Measurements from ENCODE around the gene EPN2. TPM values are rescaled to one million over a fixed set of nuclear protein-coding genes. Genes with fewer than 3 reads are reported as not detected.

Gene EPN2
- total and polyA plus RNA-seq, 2 experiments from 2014 or later, result 34.0 to 149 TPM

DNA sequence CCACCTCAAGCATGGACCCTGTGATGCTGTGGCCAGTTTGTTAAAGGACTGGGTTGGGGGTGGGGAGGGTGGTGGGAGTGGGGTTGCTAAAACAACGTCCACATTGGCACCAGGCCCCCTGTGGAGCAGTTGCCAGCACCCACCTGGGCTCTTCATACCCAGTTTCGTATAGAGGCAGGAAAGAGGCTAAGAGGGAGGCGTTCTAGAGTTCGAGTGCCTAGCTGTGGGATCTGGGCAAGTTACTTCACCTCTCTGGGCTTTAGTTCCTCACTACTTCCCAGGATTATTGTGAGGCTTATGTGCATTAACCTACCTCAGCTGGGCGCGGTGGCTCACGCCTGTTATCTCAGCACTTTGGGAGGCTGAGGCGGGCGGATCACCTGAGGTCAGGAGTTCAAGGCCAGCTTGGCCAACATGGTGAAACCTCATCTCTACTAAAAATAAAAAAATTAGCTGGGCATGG is 148.4 kb downstream of the EPN2 start:
- no peaks in the 10 kb centered on the region; the same call in 1 of the 2 replicates for H3K36me3 ChIP-seq (ENCODE audit: insufficient read depth)
- peaks cover 8% of the 10 kb centered on the region for H3K79me2 ChIP-seq (replicated peaks; ENCODE audit: insufficient read depth)
- H3K27ac ChIP-seq (ENCODE audit: low read depth), result no peak overlapping the region
- H3K4me3 ChIP-seq, result no peak overlapping the region
- peaks cover 12% of the 10 kb centered on the region for H3F3A ChIP-seq (replicated peaks; ENCODE audit: low read depth)
- H3K27me3 ChIP-seq (ENCODE audit: insufficient read depth), result no peaks in the 10 kb centered on the region
- Mint-ChIP-seq H3K27me3 (ENCODE audit: insufficient read depth, low read depth, poor library complexity) (peaks cover 8% of the 10 kb centered on the region), H3K4me1 (peaks cover 39% of the 10 kb centered on the region), H3K4me3 (no peak overlapping the region), H3K9me3 (no peaks in the 10 kb centered on the region; the same call in 2 of the 3 replicates), H3K27ac (no peak overlapping the region), H3K36me3 (ENCODE audit: low read depth) (peaks cover 51% of the 10 kb centered on the region)
- TF ChIP-seq STAT1 (IDR thresholded peaks at IDR 0.05; ENCODE audit: unreplicated experiment), result no peak
- no peak overlapping the region for H3K4me2 ChIP-seq
- ATAC-seq (no peak), DNase-seq (ENCODE audit: low spot score) (no peak)
- no peak overlapping the region for H2AFZ ChIP-seq
- H4K20me1 ChIP-seq (replicated peaks; ENCODE audit: insufficient read depth), result peaks cover 1% of the 10 kb centered on the region; the same call in 1 of the 2 replicates
- H3K4me1 ChIP-seq (ENCODE audit: insufficient read depth), result peaks cover 16% of the 10 kb centered on the region
- no peaks in the 10 kb centered on the region for H3K9me2 ChIP-seq (ENCODE audit: insufficient read depth)

MicroRNA genes within 50 kb of the gene (microRNA counts, 767-probe panel; counts per million panel counts)
- microRNA hsa-miR-1180, result 8,858 counts per million, percentile 58 among the panel's probes with 10 or more counts

Small RNA genes lying within 50 kb of the gene (microRNA-seq; reads per million reads assigned to microRNA genes)
- gene MIR1180, result 416 reads per million, percentile 83 among the genes with 10 or more reads in this experiment

Small RNA genes lying within 50 kb of the gene (small RNA-seq; reads per million reads assigned to genes)
- gene MIR1180 (ENCODE audit: low replicate concordance), result 6.4 reads per million, percentile 94 among the genes with 10 or more reads in this experiment

Other genes starting within 250 kb of the EPN2 start
- 44.5 and 46.6 TPM in 2 replicates for gene FAM83G, start 232.6 kb upstream of the EPN2 start, total RNA-seq (2014; rRNA removed; shearing (Covaris generic))
- gene FAM83G, start 232.6 kb upstream of the EPN2 start, polyA plus RNA-seq (2016; fragmentation: Nextera tagmentation; extraction: Ambion mirVana), result 7.6 and 8.5 TPM in 2 replicates
- 0.24 and 0.27 TPM in 2 replicates for gene GRAP, start 190.4 kb upstream of the EPN2 start, total RNA-seq (2014; rRNA removed; shearing (Covaris generic))
- 0.47 TPM in 1 of 2 replicates, not detected in the other for gene GRAP, start 190.4 kb upstream of the EPN2 start, polyA plus RNA-seq (2016; fragmentation: Nextera tagmentation; extraction: Ambion mirVana)
- 0.28 TPM in 1 of 2 replicates, not detected in the other for gene GRAPL, start 109.8 kb upstream of the EPN2 start, total RNA-seq (2014; rRNA removed; shearing (Covaris generic))
- gene GRAPL, start 109.8 kb upstream of the EPN2 start, polyA plus RNA-seq (2016; fragmentation: Nextera tagmentation; extraction: Ambion mirVana), result not detected in 2 replicates
- 47.2 and 63.5 TPM in 2 replicates for gene B9D1, start 125.4 kb downstream of the EPN2 start, total RNA-seq (2014; rRNA removed; shearing (Covaris generic))
- gene B9D1, start 125.4 kb downstream of the EPN2 start, polyA plus RNA-seq (2016; fragmentation: Nextera tagmentation; extraction: Ambion mirVana), result 28.6 and 35.2 TPM in 2 replicates
- gene MAPK7, start 141.1 kb downstream of the EPN2 start, total RNA-seq (2014; rRNA removed; shearing (Covaris generic)), result 40.8 and 53.1 TPM in 2 replicates
- 15.5 and 15.6 TPM in 2 replicates for gene MAPK7, start 141.1 kb downstream of the EPN2 start, polyA plus RNA-seq (2016; fragmentation: Nextera tagmentation; extraction: Ambion mirVana)
- 2.6 and 7.7 TPM in 2 replicates for gene MFAP4, start 149.8 kb downstream of the EPN2 start, total RNA-seq (2014; rRNA removed; shearing (Covaris generic))
- gene MFAP4, start 149.8 kb downstream of the EPN2 start, polyA plus RNA-seq (2016; fragmentation: Nextera tagmentation; extraction: Ambion mirVana), result 9.4 and 9.7 TPM in 2 replicates
- 1.5 and 4.1 TPM in 2 replicates for gene RNF112, start 173.9 kb downstream of the EPN2 start, total RNA-seq (2014; rRNA removed; shearing (Covaris generic))
- gene RNF112, start 173.9 kb downstream of the EPN2 start, polyA plus RNA-seq (2016; fragmentation: Nextera tagmentation; extraction: Ambion mirVana), result 0.38 and 0.42 TPM in 2 replicates